B cell (primary cell): ENCODE data around the gene CCDC183. TPM values are rescaled to one million over a fixed set of nuclear protein-coding genes. Genes with fewer than 3 reads are reported as not detected.
A peak's percentile ranks its signal among the peaks of the same experiment; 100 is the strongest.

Experiments used
- ATAC-seq: fragments of 200-7000 bp; cut with Tn5 transposase; one replicate; pipeline ENCODE4 v1.10.0; 2021; ENCODE audit warnings: low read depth, mild to moderate bottlenecking, moderate number of reproducible peaks, moderate library complexity
- CTCF ChIA-PET: fragments of 350-600 bp; sonication (Branson Sonifier 250); formaldehyde crosslinking; loops from one replicate; lab custom pipeline; 2021; ENCODE audit warnings: antibody characterized with exemption, inconsistent platforms; lab: Charles Lee
- POLR2A ChIA-PET: fragments of 350-600 bp; sonication (Branson Sonifier 250); formaldehyde crosslinking; loops from one replicate; lab custom pipeline; 2021; ENCODE audit warnings: antibody characterized with exemption; lab: Charles Lee
- DNase-seq: peaks from one replicate; pipeline ENCODE4 v3.0.0; 2013
- H2AFZ ChIP-seq: 2 replicates; pipeline ENCODE4 v1.6.1; 2012; ENCODE audit warnings: mild to moderate bottlenecking, low read depth, low read length; ENCODE audit not compliant: insufficient read depth, poor library complexity, severe bottlenecking
- H3K27ac ChIP-seq, 2 donors: 1 replicate in 1 of 2; 2 replicates in 1 of 2; pipeline ENCODE4 v1.5.1; 2012 to 2013; ENCODE audit warnings: low read length in 2 of 2, mild to moderate bottlenecking in 2 of 2, moderate library complexity in 1 of 2
- H3K27me3 ChIP-seq, 4 experiments: fragments of 200-600 bp in 1 of 4; sonication (generic) in 1 of 4; replicated peaks in 1 of 4; 1 replicate in 2 of 4; 2 replicates in 2 of 4; pipeline versions ENCODE4 v1.6.1 to v1.7.0; 2013 to 2016; ENCODE audit warnings: low read length in 3 of 4, mild to moderate bottlenecking in 2 of 4, mixed read lengths in 1 of 4, moderate library complexity in 1 of 4; ENCODE audit not compliant: insufficient read depth in 4 of 4, control insufficient read depth in 3 of 4; ENCODE audit errors: control extremely low read depth in 1 of 4
- H3K36me3 ChIP-seq, 2 experiments: replicated peaks in 1 of 2; 1 replicate in 1 of 2; 2 replicates in 1 of 2; pipeline versions ENCODE4 v1.6.1 to v1.7.1; 2013; ENCODE audit warnings: low read length in 1 of 2; ENCODE audit not compliant: insufficient read depth in 2 of 2, control insufficient read depth in 1 of 2; ENCODE audit errors: control extremely low read depth in 1 of 2, extremely low read depth in 1 of 2
- H3K4me1 ChIP-seq, 2 donors: fragments of 200-600 bp in 1 of 2; sonication (generic) in 1 of 2; 1 replicate in 1 of 2; 2 replicates in 1 of 2; pipeline versions ENCODE4 v1.5.1 to v1.6.1; 2013 to 2017; ENCODE audit warnings: low read length in 2 of 2; ENCODE audit not compliant: control insufficient read depth in 2 of 2, insufficient read depth in 2 of 2
- H3K4me2 ChIP-seq: replicated peaks from 2 replicates; pipeline ENCODE3; 2012; ENCODE audit warnings: mild to moderate bottlenecking, low read depth, low read length; ENCODE audit not compliant: poor library complexity, severe bottlenecking
- H3K4me3 ChIP-seq, 5 experiments: fragments of 200-600 bp in 1 of 5; sonication (generic) in 1 of 5; 1 replicate in 3 of 5; 2 replicates in 2 of 5; pipeline versions ENCODE4 v1.5.1 to v1.7.0; 2011 to 2016; ENCODE audit warnings: low read length in 4 of 5, mild to moderate bottlenecking in 4 of 5, low read depth in 2 of 5, control low read depth in 1 of 5, moderate library complexity in 1 of 5; ENCODE audit not compliant: insufficient read depth in 1 of 5; ENCODE audit errors: control extremely low read depth in 1 of 5, extremely low read depth in 1 of 5
- H3K79me2 ChIP-seq: fragments of 200-600 bp; sonication (generic); one replicate; pipeline ENCODE4 v1.6.0; 2016; ENCODE audit warnings: low read length; ENCODE audit not compliant: control insufficient read depth, insufficient read depth
- H3K9ac ChIP-seq: fragments of 200-600 bp; sonication (generic); 2 replicates; pipeline ENCODE4 v1.6.1; 2017; ENCODE audit warnings: mild to moderate bottlenecking, low read length, moderate library complexity
- H3K9me3 ChIP-seq, 3 donors: one replicate each; pipeline versions ENCODE4 v1.6.1 to v1.7.1; 2013; ENCODE audit warnings: low read length in 2 of 3; ENCODE audit not compliant: control insufficient read depth in 2 of 3, insufficient read depth in 1 of 3; ENCODE audit errors: control extremely low read depth in 1 of 3
- H4K20me1 ChIP-seq: 2 replicates; pipeline ENCODE4 v1.6.0; 2012; ENCODE audit warnings: mild to moderate bottlenecking, low read length; ENCODE audit not compliant: insufficient read depth, control insufficient read depth, poor library complexity, severe bottlenecking
- H3K27ac Mint-ChIP-seq: one replicate; pipeline ENCODE4 v1.8.0; 2021; ENCODE audit warnings: mixed read lengths
- H3K27me3 Mint-ChIP-seq: one replicate; pipeline ENCODE4 v1.8.0; 2021; ENCODE audit warnings: mixed read lengths
- H3K4me1 Mint-ChIP-seq: one replicate; pipeline ENCODE4 v1.8.0; 2021; ENCODE audit warnings: mixed read lengths
- H3K4me3 Mint-ChIP-seq: one replicate; pipeline ENCODE4 v1.8.0; 2021; ENCODE audit warnings: mixed read lengths
- H3K9me3 Mint-ChIP-seq: one replicate; pipeline ENCODE4 v1.8.0; 2022; ENCODE audit warnings: mixed read lengths; ENCODE audit not compliant: insufficient read depth
- CTCF ChIP-seq: fragments of 200-600 bp; IDR thresholded peaks from one replicate; pipeline ENCODE4 v1.8.0; 2022; ENCODE audit warnings: antibody characterized with exemption, mild to moderate bottlenecking
- EZH2 ChIP-seq: IDR thresholded peaks from 2 replicates; pipeline ENCODE4 v1.6.1; 2012; ENCODE audit warnings: borderline replicate concordance, low read depth, mild to moderate bottlenecking, moderate library complexity, low read length; ENCODE audit not compliant: insufficient read depth, poor library complexity, severe bottlenecking
- WGBS: methylation state at CpG from one replicate; pipeline ENCODE4 v1.1.5; 2013; ENCODE audit warnings: missing lambda C conversion rate; ENCODE audit not compliant: insufficient coverage; 5-methylcytosine and 5-hydroxymethylcytosine counted together
- intact Hi-C: fragments of 100-400 bp; cut with micrococcal nuclease; formaldehyde crosslinking; loops from one replicate; pipeline ENCODE4 v1.10.0; 2022
- polyA plus RNA-seq: library from polyadenylated mRNA; depleted of rRNA; stranded (reverse); fragments of >200 nt; gene quantifications from 2 replicates; pipeline ENCODE4 v1.2.3, GENCODE V29; 2012
- total RNA-seq, 2 donors: library from RNA; stranded (reverse); fragments of 120-200 nt in 1 of 2; gene quantifications; 1 replicate in 1 of 2; 2 replicates in 1 of 2; pipeline versions ENCODE4 v1.2.3 to v1.2.4, GENCODE V29; 2013 to 2022

Gene CCDC183
- total and polyA plus RNA-seq, 2 donors (not counting 1 experiment from before 2014, with no cell fraction given), result 1.8 to 4.9 TPM

- Mint-ChIP-seq H3K27ac (peak overlapping the region; percentile 74), H3K9me3 (peaks cover 5% of the 10 kb centered on the region), H3K4me3 (peak overlapping the region; percentile 26), H3K4me1 (peaks cover 59% of the 10 kb centered on the region), H3K27me3 (no peaks in the 10 kb centered on the region)
- no peaks in the 10 kb centered on the region for H3K79me2 ChIP-seq
- no peak overlapping the region for H2AFZ ChIP-seq
- no peak overlapping the region for H3K9ac ChIP-seq
- H3K4me2 ChIP-seq, result peak overlapping the region; percentile 60
- ATAC-seq (no peak), DNase-seq (peak; percentile 60)
- TF ChIP-seq CTCF, result no peak
- no peak for TF ChIP-seq EZH2
- H3K36me3 ChIP-seq, result no peaks in the 10 kb centered on the region
- H3K27me3 ChIP-seq, result no peaks in the 10 kb centered on the region
- H4K20me1 ChIP-seq, result no peaks in the 10 kb centered on the region
- WGBS, result 20% methylated on average over 16 of the region's 17 CpGs
- ChIA-PET CTCF (interaction anchor here (1.2 to 2.6 kb wide), 3 partner anchors 17 to 27 kb away, joined by 3 to 14 read pairs (median 5); no protein-coding TSS in a partner anchor), POLR2A (interaction anchor here (1.6 to 2.7 kb wide), 4 partner anchors 9 to 26 kb away, joined by 6 to 11 read pairs (median 8); partner anchors contain the start of gene LCN10)
- H3K4me1 ChIP-seq, result peaks cover 55 to 73% of the 10 kb centered on the region in 2 donors
- peaks cover 4 to 72% (median 29%) of the 10 kb centered on the region in 3 donors for H3K9me3 ChIP-seq
- no peak overlapping the region for H3K4me3 ChIP-seq
- H3K27ac ChIP-seq, result peak overlapping the region; percentile 54 to 61
- intact Hi-C loops, result loop anchor here (10.0 kb wide), 1 partner anchor 209 kb away; the partner anchor contains the start of gene NOTCH1
Observed at GRCh38 chr9:136754059-136754572, 42.0 kb upstream of the CCDC183 start.

GRCh38 chr9:136754626-136755301 lies 41.4 kb upstream of the CCDC183 start:
- Mint-ChIP-seq H3K4me3 (peak overlapping the region; percentile 26), H3K27me3 (no peaks in the 10 kb centered on the region), H3K4me1 (peaks cover 54% of the 10 kb centered on the region), H3K9me3 (peaks cover 5% of the 10 kb centered on the region), H3K27ac (peak overlapping the region; percentile 74)
- POLR2A ChIA-PET, result interaction anchor here (1.6 to 2.7 kb wide), 4 partner anchors 9 to 27 kb away, joined by 6 to 11 read pairs (median 8); partner anchors contain the start of gene LCN10
- no peak overlapping the region for H3K4me3 ChIP-seq
- no peaks in the 10 kb centered on the region for H3K27me3 ChIP-seq
- peak overlapping the region; percentile 38 to 44 for H3K27ac ChIP-seq
- no peak overlapping the region for H3K9ac ChIP-seq
- H4K20me1 ChIP-seq, result no peaks in the 10 kb centered on the region
- CTCF ChIA-PET, result interaction anchor here (0.6 to 2.6 kb wide), 5 partner anchors 13 to 27 kb away, joined by 3 to 14 read pairs (median 3); no protein-coding TSS in a partner anchor
- H3K4me2 ChIP-seq, result peak overlapping the region; percentile 60
- DNase-seq, result peak; percentile 40
- intact Hi-C loops, result loop anchor here (10.0 kb wide), 1 partner anchor 210 kb away; the partner anchor contains the start of gene NOTCH1
- 82% methylated on average over 22 of the region's 24 CpGs for WGBS
- no peaks in the 10 kb centered on the region for H3K36me3 ChIP-seq
- peaks cover 55 to 73% of the 10 kb centered on the region in 2 donors for H3K4me1 ChIP-seq
- H2AFZ ChIP-seq, result no peak overlapping the region
- peaks cover 1% of the 10 kb centered on the region for H3K79me2 ChIP-seq
- ATAC-seq, result no peak
- TF ChIP-seq EZH2 (no peak), CTCF (no peak)
- peaks cover 4 to 69% (median 29%) of the 10 kb centered on the region in 3 donors for H3K9me3 ChIP-seq
